AG04449 (cell line): Measurements from ENCODE around the gene ATP2B1.

Experiments
- CTCF ChIA-PET: fragments of 350-600 bp; formaldehyde crosslinking; extraction: SDS; loops from one replicate; lab custom pipeline; 2021; ENCODE audit warnings: antibody characterized with exemption; lab: Yijun Ruan, JAX
- POLR2A ChIA-PET: fragments of 400-600, 350-600 bp; formaldehyde crosslinking; extraction: SDS; loops from one replicate; lab custom pipeline; 2020; ENCODE audit warnings: antibody characterized with exemption, inconsistent platforms; lab: Yijun Ruan, JAX
- DNase-seq: peaks from one replicate; pipeline ENCODE4 v3.0.0-alpha.2; 2010; ENCODE audit warnings: low read depth, low spot score
- H3K4me3 ChIP-seq: 2 replicates; pipeline ENCODE4 v1.5.1; 2011; ENCODE audit warnings: low read depth, mild to moderate bottlenecking, control low read depth, low read length
- TF ChIP-seq, protein P1 (sequence below): IDR thresholded peaks from one replicate; pipeline ENCODE4 v1.5.1; 2011; ENCODE audit warnings: mild to moderate bottlenecking, moderate library complexity, low read length, control low read depth, inconsistent platforms; ENCODE audit not compliant: insufficient read depth; ENCODE audit errors: missing control alignments

ATP2B1 gene

DNA sequence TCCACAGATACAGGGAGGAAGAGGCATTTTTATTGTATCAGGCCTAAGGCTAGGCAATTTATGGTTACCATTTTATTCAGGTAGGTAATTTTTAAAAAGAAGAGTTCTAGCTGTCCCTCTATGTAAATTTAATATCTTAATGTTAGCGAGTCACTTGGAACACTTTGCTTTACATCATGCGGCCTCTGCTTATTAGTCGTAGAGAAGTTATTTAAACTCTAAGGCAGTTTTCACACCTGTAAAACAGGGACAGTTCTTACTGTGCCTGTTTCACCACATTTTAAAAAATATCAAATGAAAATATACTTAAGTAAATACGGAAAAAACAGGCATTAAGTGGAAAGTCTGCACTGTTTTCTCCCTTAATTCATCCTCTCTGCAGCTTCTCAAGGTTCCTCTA is 111.4 kb downstream of the ATP2B1 start:
- TF ChIP-seq, protein P1, sequence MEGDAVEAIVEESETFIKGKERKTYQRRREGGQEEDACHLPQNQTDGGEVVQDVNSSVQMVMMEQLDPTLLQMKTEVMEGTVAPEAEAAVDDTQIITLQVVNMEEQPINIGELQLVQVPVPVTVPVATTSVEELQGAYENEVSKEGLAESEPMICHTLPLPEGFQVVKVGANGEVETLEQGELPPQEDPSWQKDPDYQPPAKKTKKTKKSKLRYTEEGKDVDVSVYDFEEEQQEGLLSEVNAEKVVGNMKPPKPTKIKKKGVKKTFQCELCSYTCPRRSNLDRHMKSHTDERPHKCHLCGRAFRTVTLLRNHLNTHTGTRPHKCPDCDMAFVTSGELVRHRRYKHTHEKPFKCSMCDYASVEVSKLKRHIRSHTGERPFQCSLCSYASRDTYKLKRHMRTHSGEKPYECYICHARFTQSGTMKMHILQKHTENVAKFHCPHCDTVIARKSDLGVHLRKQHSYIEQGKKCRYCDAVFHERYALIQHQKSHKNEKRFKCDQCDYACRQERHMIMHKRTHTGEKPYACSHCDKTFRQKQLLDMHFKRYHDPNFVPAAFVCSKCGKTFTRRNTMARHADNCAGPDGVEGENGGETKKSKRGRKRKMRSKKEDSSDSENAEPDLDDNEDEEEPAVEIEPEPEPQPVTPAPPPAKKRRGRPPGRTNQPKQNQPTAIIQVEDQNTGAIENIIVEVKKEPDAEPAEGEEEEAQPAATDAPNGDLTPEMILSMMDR, result no peak
- H3K4me3 ChIP-seq, result no peak overlapping the region
- ChIA-PET POLR2A (no interaction called here), CTCF (interaction anchor here (1.4 kb wide), 1 partner anchor 20 kb away, joined by 5 read pairs; no protein-coding TSS in a partner anchor)
- no peak for DNase-seq

GRCh38 chr12:89593873-89594272 is 114.8 kb downstream of the ATP2B1 start:
- POLR2A ChIA-PET, result no interaction called here
- CTCF ChIA-PET, result no interaction called here
- TF ChIP-seq, protein P1, result no peak
- DNase-seq, result no peak
- H3K4me3 ChIP-seq, result no peak overlapping the region

GRCh38 chr12:89593233-89593632 is 115.4 kb downstream of the ATP2B1 start:
- ChIA-PET CTCF (no interaction called here), POLR2A (no interaction called here)
- H3K4me3 ChIP-seq, result no peak overlapping the region
- TF ChIP-seq, protein P1, result no peak
- no peak for DNase-seq

DNA sequence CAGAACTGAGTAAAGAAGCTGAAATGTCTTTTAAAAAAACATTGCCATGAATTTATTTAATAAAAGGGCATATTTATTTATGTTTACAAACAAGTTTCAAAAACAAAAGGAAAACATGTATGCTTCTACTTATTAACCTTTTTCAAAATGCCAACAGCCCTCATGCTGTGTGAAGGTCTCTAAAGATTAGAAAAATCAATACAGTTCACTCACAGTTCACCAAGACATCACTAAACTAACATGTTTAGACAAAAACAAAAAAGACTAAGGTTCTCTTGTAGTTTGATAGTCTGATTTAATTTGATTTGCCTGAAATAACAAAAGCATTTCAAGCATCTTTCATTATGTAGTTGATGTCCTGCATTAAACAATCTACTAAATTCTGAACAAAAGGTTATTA is 118.9 kb downstream of the ATP2B1 start:
- TF ChIP-seq, protein P1, result no peak
- POLR2A ChIA-PET, result no interaction called here
- H3K4me3 ChIP-seq, result no peak overlapping the region
- CTCF ChIA-PET, result no interaction called here
- DNase-seq, result no peak

GRCh38 chr12:89578499-89578898 is 130.1 kb downstream of the ATP2B1 start:
- DNase-seq, result no peak
- H3K4me3 ChIP-seq, result no peak overlapping the region
- ChIA-PET POLR2A (no interaction called here), CTCF (no interaction called here)
- TF ChIP-seq, protein P1, result no peak

DNA sequence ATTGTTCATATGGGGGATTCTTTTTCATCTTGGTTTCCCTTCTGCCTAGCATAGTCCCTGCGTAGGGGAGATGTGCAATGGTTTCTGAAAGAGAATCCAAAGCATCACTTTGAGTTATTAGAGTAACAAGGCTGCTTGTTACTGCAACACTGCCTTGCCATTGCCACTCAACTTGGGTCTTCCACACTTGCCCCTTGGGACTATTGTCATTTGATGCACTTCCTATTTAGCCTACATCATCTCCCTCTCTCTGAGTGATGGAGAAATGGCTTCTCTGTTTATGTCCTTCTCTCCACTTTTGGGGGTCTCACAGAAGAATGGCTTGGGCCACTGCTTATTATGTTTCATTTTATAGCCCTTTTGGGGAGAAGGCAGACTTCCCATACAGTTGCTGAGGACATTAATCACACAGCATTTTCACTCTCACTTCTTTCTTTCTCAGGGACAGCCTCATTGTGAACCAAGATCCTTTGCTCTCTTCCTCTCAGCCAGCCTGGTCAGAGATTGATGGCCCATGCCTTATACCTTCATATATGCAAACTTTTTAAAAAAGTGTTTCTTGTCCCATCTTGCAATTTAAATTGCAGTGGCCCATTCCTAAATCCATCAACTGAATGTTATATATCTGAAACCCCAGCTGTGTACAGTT is 131.9 kb downstream of the ATP2B1 start:
- ChIA-PET CTCF (interaction anchor here (1.3 kb wide), 1 partner anchor 21 kb away, joined by 5 read pairs; no protein-coding TSS in a partner anchor), POLR2A (no interaction called here)
- DNase-seq, result no peak
- H3K4me3 ChIP-seq, result no peak overlapping the region
- TF ChIP-seq, protein P1, result no peak
